Spleen (tissue), 11 donors: ENCODE measurements around the gene MAML1. TPM values are rescaled to one million over a fixed set of nuclear protein-coding genes. Genes with fewer than 3 reads are reported as not detected.
A peak's percentile ranks its signal among the peaks of the same experiment; 100 is the strongest.

Experiments used
- DNase-seq: peaks from one replicate; pipeline ENCODE4 v3.0.0-alpha.2; 2020
- H3K27ac ChIP-seq, 8 donors: fragments of 200-600 bp; sonication (generic) in 7 of 8; 1 replicate in 4 of 8; 2 replicates in 4 of 8; pipeline versions ENCODE4 v1.5.0 to v1.8.0; 2016 to 2021; ENCODE audit warnings: inconsistent platforms in 4 of 8, mild to moderate bottlenecking in 4 of 8, moderate library complexity in 1 of 8
- H3K27me3 ChIP-seq, 7 donors: fragments of 200-600 bp; sonication (generic) in 6 of 7; replicated peaks in 1 of 7; 1 replicate in 4 of 7; 2 replicates in 3 of 7; pipeline versions ENCODE4 v1.5.0 to v1.8.0; 2016 to 2021; ENCODE audit warnings: inconsistent platforms in 3 of 7, mild to moderate bottlenecking in 1 of 7
- H3K36me3 ChIP-seq, 6 donors: fragments of 200-600 bp; sonication (generic) in 5 of 6; 1 replicate in 4 of 6; 2 replicates in 2 of 6; pipeline versions ENCODE4 v1.5.0 to v1.8.0; 2016 to 2021; ENCODE audit warnings: inconsistent platforms in 2 of 6
- H3K4me1 ChIP-seq, 6 donors: fragments of 200-600 bp; sonication (generic) in 5 of 6; 1 replicate in 3 of 6; 2 replicates in 3 of 6; pipeline versions ENCODE4 v1.5.0 to v1.8.0; 2016 to 2021; ENCODE audit warnings: inconsistent platforms in 3 of 6
- H3K4me3 ChIP-seq, 8 donors: fragments of 200-600 bp; sonication (generic) in 7 of 8; 1 replicate in 4 of 8; 2 replicates in 4 of 8; pipeline versions ENCODE4 v1.5.0 to v1.8.0; 2016 to 2021; ENCODE audit warnings: inconsistent platforms in 4 of 8, mild to moderate bottlenecking in 4 of 8, moderate library complexity in 2 of 8
- H3K9me3 ChIP-seq, 8 donors: fragments of 200-600 bp; sonication (generic) in 7 of 8; 1 replicate in 4 of 8; 2 replicates in 4 of 8; pipeline versions ENCODE4 v1.5.0 to v1.8.0; 2016 to 2021; ENCODE audit warnings: inconsistent platforms in 4 of 8
- CTCF ChIP-seq, 11 experiments: fragments of 200-600 bp in 7 of 11; fragments of 450-650 bp in 4 of 11; sonication (generic) in 4 of 11; IDR thresholded peaks in 8 of 11; conservative IDR thresholded peaks in 3 of 11; 1 replicate in 7 of 11; 2 replicates in 4 of 11; pipeline versions ENCODE4 v1.4.0 to v1.8.0; 2016 to 2021; ENCODE audit warnings: antibody characterized with exemption in 11 of 11, inconsistent platforms in 4 of 11, mild to moderate bottlenecking in 1 of 11
- POLR2A ChIP-seq, 3 donors: fragments of 450-650 bp; IDR thresholded peaks; one replicate each; pipeline ENCODE4 v1.5.1; 2017; ENCODE audit warnings: antibody characterized with exemption in 3 of 3, mild to moderate bottlenecking in 1 of 3
- POLR2AphosphoS5 ChIP-seq, 3 donors: sonication (generic); formaldehyde crosslinking; IDR thresholded peaks; one replicate each; pipeline ENCODE4 v1.5.1; 2017; ENCODE audit warnings: antibody characterized with exemption in 3 of 3
- WGBS, 5 donors: extraction: QIAGEN DNeasy Blood & Tissue Kit in 3 of 5; methylation state at CpG; one replicate each; pipeline versions ENCODE4 v1.1.5 to v1.1.7; 2013 to 2018; 5-methylcytosine and 5-hydroxymethylcytosine counted together
- intact Hi-C: fragments of 100-400 bp; cut with DNase I; formaldehyde crosslinking; loops from one replicate; pipeline ENCODE4 v1.15.0; 2023; ENCODE audit warnings: low total_unique reads
- polyA plus RNA-seq, 3 donors: library from polyadenylated mRNA; stranded (reverse); fragments of 200-250 nt; gene quantifications; one replicate each; pipeline ENCODE4 v1.2.1, GENCODE V29; 2013
- total RNA-seq, 7 donors: library from RNA; depleted of rRNA in 3 of 7; stranded (reverse); fragments of >200 nt in 3 of 7; fragmentation: NEBNext Ultra II Directional in 4 of 7; extraction: Animal tissue kit (Norgen Biotek cat#: 25700) in 4 of 7; gene quantifications; one replicate each; pipeline versions ENCODE4 v1.1.0 to v1.2.1, GENCODE V29; 2016 to 2021
- donor health status: healthy with polysubstance abuse.
- donor health status: DM: no; HTN: no; CAD: no; lungs with moderate emphysema.
- donor health status: DM: no; HTN: no; CAD: no.
- donor health status: Bipolar disorder and iron deficiency.
- donor health status: healthy.
- donor health status: DM: no; HTN: no; CAD: no.
- donor health status: DM: yes; HTN: yes; CAD: no.

MAML1 gene
- total and polyA plus RNA-seq, 10 donors, result 4.7 to 42.8 (median 33.7) TPM

- Histone ChIP-seq H3K4me1 (peaks cover 3 to 27% (median 22%) of the 10 kb centered on the region in 6 donors), H3K27me3 (peaks cover 0 to 9% (median 0%) of the 10 kb centered on the region in 7 donors), H3K36me3 (peaks cover 0 to 33% (median 0%) of the 10 kb centered on the region in 6 donors), H3K4me3 (no peak overlapping the region), H3K9me3 (no peaks in the 10 kb centered on the region), H3K27ac (no peak overlapping the region)
- intact Hi-C loops, result no loop called here
- WGBS, 5 donors, result 94 to 96% (median 94%) methylated on average over 26 to 27 of the region's 27 CpGs
- no peak for TF ChIP-seq POLR2A (IDR thresholded peaks at IDR 0.05)
- no peak for TF ChIP-seq POLR2AphosphoS5 (IDR thresholded peaks at IDR 0.05)
- TF ChIP-seq CTCF (IDR thresholded peaks at IDR 0.05 in 8 of 11, conservative IDR thresholded peaks at IDR 0.05 in 3 of 11), result no peak
- peak; percentile 58 for DNase-seq
Observed at GRCh38 chr5:179812135-179812825, 79.7 kb downstream of the MAML1 start.

- 94 to 99% (median 96%) methylated on average over 5 of the region's 5 CpGs for WGBS, 5 donors
- intact Hi-C loops, result no loop called here
- no peak overlapping the region for H3K4me3 ChIP-seq
Observed at GRCh38 chr5:179812997-179813607, 80.5 kb downstream of the MAML1 start.

GRCh38 chr5:179814090-179814489, 81.5 kb downstream of the MAML1 start:
- no peak for DNase-seq
- H3K4me3 ChIP-seq, result no peak overlapping the region
- no peak overlapping the region for H3K27ac ChIP-seq
- WGBS, 5 donors, result 78 to 93% (median 86%) methylated on average over 3 of the region's 3 CpGs
- TF ChIP-seq POLR2AphosphoS5 (IDR thresholded peaks at IDR 0.05) (no peak), POLR2A (IDR thresholded peaks at IDR 0.05) (no peak), CTCF (IDR thresholded peaks at IDR 0.05 in 8 of 11, conservative IDR thresholded peaks at IDR 0.05 in 3 of 11) (no peak)
- H3K9me3 ChIP-seq, result no peaks in the 10 kb centered on the region
- peaks cover 0 to 12% (median 0%) of the 10 kb centered on the region in 7 donors for H3K27me3 ChIP-seq
- H3K36me3 ChIP-seq, result peaks cover 0 to 33% (median 0%) of the 10 kb centered on the region in 6 donors
- H3K4me1 ChIP-seq, result peaks cover 17 to 30% (median 28%) of the 10 kb centered on the region in 6 donors
- intact Hi-C loops, result no loop called here

More at GRCh38 chr5:179812997-179813607, 80.5 kb downstream of the MAML1 start:
- DNase-seq, result no peak
- no peaks in the 10 kb centered on the region for H3K9me3 ChIP-seq
- peaks cover 9 to 27% (median 22%) of the 10 kb centered on the region in 6 donors for H3K4me1 ChIP-seq
- peaks cover 0 to 12% (median 0%) of the 10 kb centered on the region in 7 donors for H3K27me3 ChIP-seq
- peaks cover 0 to 33% (median 0%) of the 10 kb centered on the region in 6 donors for H3K36me3 ChIP-seq
- no peak overlapping the region for H3K27ac ChIP-seq
- TF ChIP-seq POLR2AphosphoS5 (IDR thresholded peaks at IDR 0.05), result no peak
- TF ChIP-seq POLR2A (IDR thresholded peaks at IDR 0.05), result no peak
- TF ChIP-seq CTCF (IDR thresholded peaks at IDR 0.05 in 8 of 11, conservative IDR thresholded peaks at IDR 0.05 in 3 of 11), result no peak
